ENCODE measurements around the gene FCMR. TPM values are rescaled to one million over a fixed set of nuclear protein-coding genes. Genes with fewer than 3 reads are reported as not detected.

Gene FCMR
- total and polyA plus RNA-seq, 9 of the 15 experiments (the other 6 are each of a cell fraction or from before 2014, with no cell fraction given), result 0.11 to 0.82 (median 0.20) TPM; not detected in 5

DNA sequence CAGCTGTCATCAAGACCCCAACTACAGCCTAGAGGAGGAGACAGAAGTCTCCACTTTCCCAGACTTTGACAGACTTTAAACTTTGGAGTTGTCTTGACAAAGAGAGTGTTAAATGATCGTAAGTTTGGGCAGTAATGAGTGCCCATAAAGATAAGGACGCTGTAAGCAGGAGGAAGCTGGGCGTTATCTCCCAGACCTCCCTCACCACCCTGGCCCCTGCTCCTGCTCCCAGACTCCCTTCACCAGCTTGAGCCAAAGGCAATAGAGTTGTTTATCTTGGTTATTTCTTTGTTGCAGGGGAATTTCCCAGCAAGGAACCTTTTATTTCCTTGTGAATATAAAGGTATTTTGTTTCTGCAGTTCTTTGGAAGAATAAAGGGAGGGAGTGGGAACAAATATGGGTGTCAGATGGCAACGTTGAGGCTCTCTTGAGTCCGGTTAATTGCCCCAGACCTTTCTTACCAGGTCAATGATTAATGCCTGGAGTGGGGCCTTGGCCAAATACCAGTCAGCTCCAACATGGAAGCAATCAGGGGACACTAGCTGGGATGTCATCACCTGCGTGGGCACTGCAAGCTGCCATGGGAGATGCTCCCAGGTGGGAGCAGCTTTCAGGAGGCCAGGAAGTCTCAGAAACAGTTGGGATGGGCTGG, 20.2 kb upstream of the FCMR start (continued):
- TF ChIP-seq, protein P1, sequence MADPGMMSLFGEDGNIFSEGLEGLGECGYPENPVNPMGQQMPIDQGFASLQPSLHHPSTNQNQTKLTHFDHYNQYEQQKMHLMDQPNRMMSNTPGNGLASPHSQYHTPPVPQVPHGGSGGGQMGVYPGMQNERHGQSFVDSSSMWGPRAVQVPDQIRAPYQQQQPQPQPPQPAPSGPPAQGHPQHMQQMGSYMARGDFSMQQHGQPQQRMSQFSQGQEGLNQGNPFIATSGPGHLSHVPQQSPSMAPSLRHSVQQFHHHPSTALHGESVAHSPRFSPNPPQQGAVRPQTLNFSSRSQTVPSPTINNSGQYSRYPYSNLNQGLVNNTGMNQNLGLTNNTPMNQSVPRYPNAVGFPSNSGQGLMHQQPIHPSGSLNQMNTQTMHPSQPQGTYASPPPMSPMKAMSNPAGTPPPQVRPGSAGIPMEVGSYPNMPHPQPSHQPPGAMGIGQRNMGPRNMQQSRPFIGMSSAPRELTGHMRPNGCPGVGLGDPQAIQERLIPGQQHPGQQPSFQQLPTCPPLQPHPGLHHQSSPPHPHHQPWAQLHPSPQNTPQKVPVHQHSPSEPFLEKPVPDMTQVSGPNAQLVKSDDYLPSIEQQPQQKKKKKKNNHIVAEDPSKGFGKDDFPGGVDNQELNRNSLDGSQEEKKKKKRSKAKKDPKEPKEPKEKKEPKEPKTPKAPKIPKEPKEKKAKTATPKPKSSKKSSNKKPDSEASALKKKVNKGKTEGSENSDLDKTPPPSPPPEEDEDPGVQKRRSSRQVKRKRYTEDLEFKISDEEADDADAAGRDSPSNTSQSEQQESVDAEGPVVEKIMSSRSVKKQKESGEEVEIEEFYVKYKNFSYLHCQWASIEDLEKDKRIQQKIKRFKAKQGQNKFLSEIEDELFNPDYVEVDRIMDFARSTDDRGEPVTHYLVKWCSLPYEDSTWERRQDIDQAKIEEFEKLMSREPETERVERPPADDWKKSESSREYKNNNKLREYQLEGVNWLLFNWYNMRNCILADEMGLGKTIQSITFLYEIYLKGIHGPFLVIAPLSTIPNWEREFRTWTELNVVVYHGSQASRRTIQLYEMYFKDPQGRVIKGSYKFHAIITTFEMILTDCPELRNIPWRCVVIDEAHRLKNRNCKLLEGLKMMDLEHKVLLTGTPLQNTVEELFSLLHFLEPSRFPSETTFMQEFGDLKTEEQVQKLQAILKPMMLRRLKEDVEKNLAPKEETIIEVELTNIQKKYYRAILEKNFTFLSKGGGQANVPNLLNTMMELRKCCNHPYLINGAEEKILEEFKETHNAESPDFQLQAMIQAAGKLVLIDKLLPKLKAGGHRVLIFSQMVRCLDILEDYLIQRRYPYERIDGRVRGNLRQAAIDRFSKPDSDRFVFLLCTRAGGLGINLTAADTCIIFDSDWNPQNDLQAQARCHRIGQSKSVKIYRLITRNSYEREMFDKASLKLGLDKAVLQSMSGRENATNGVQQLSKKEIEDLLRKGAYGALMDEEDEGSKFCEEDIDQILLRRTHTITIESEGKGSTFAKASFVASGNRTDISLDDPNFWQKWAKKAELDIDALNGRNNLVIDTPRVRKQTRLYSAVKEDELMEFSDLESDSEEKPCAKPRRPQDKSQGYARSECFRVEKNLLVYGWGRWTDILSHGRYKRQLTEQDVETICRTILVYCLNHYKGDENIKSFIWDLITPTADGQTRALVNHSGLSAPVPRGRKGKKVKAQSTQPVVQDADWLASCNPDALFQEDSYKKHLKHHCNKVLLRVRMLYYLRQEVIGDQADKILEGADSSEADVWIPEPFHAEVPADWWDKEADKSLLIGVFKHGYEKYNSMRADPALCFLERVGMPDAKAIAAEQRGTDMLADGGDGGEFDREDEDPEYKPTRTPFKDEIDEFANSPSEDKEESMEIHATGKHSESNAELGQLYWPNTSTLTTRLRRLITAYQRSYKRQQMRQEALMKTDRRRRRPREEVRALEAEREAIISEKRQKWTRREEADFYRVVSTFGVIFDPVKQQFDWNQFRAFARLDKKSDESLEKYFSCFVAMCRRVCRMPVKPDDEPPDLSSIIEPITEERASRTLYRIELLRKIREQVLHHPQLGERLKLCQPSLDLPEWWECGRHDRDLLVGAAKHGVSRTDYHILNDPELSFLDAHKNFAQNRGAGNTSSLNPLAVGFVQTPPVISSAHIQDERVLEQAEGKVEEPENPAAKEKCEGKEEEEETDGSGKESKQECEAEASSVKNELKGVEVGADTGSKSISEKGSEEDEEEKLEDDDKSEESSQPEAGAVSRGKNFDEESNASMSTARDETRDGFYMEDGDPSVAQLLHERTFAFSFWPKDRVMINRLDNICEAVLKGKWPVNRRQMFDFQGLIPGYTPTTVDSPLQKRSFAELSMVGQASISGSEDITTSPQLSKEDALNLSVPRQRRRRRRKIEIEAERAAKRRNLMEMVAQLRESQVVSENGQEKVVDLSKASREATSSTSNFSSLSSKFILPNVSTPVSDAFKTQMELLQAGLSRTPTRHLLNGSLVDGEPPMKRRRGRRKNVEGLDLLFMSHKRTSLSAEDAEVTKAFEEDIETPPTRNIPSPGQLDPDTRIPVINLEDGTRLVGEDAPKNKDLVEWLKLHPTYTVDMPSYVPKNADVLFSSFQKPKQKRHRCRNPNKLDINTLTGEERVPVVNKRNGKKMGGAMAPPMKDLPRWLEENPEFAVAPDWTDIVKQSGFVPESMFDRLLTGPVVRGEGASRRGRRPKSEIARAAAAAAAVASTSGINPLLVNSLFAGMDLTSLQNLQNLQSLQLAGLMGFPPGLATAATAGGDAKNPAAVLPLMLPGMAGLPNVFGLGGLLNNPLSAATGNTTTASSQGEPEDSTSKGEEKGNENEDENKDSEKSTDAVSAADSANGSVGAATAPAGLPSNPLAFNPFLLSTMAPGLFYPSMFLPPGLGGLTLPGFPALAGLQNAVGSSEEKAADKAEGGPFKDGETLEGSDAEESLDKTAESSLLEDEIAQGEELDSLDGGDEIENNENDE (IDR thresholded peaks at IDR 0.05; ENCODE audit: low read depth, low read length), result no peak
- TF ChIP-seq POU5F1 (IDR thresholded peaks at IDR 0.05; ENCODE audit: borderline replicate concordance, low read depth, low read length, partially characterized antibody) (no peak), KLF16 (IDR thresholded peaks at IDR 0.05) (peak; percentile 20; the same call in 1 of the 2 replicates), U2AF2 (optimal IDR thresholded peaks at IDR 0.05; ENCODE audit: low read depth, low read length) (no peak), GTF2F1 (IDR thresholded peaks at IDR 0.05; ENCODE audit: low read depth, low read length) (no peak), ZSCAN29 (IDR thresholded peaks at IDR 0.05) (no peak), TBL1XR1 (IDR thresholded peaks at IDR 0.05; ENCODE audit: low read length in 2 of 2) (no peak), DACH1 (IDR thresholded peaks at IDR 0.05; ENCODE audit: partially characterized antibody) (no peak), RBM17 (IDR thresholded peaks at IDR 0.05; ENCODE audit: borderline replicate concordance, low read depth, low read length) (no peak), ZNF707 (CRISPR knock-in tag; conservative IDR thresholded peaks at IDR 0.05) (no peak), HNRNPK (IDR thresholded peaks at IDR 0.05; ENCODE audit: low read depth, low read length, poor library complexity, severe bottlenecking) (no peak), CTBP1 (IDR thresholded peaks at IDR 0.05; ENCODE audit: borderline replicate concordance) (0 out of 2 replicates have a peak, but pooled peaks have one; percentile 18)
- TF ChIP-seq, protein P2, sequence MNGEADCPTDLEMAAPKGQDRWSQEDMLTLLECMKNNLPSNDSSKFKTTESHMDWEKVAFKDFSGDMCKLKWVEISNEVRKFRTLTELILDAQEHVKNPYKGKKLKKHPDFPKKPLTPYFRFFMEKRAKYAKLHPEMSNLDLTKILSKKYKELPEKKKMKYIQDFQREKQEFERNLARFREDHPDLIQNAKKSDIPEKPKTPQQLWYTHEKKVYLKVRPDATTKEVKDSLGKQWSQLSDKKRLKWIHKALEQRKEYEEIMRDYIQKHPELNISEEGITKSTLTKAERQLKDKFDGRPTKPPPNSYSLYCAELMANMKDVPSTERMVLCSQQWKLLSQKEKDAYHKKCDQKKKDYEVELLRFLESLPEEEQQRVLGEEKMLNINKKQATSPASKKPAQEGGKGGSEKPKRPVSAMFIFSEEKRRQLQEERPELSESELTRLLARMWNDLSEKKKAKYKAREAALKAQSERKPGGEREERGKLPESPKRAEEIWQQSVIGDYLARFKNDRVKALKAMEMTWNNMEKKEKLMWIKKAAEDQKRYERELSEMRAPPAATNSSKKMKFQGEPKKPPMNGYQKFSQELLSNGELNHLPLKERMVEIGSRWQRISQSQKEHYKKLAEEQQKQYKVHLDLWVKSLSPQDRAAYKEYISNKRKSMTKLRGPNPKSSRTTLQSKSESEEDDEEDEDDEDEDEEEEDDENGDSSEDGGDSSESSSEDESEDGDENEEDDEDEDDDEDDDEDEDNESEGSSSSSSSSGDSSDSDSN (IDR thresholded peaks at IDR 0.05; ENCODE audit: borderline replicate concordance in 1 of 2, low read depth in 2 of 2, low read length in 2 of 2), result peak in 1 of 2 experiments; percentile 94; a peak in 3 of 4 replicates

Measured in K562 (cell line).